NCI-H1930 (cell line): ENCODE results near the gene C19orf85.
A peak's percentile ranks its signal among the peaks of the same experiment; 100 is the strongest.
"Not testable (repeated sequence)": the region's sequence is repeated elsewhere in the genome, so short reads cannot be mapped to it uniquely, and the experiment has no call there.

ENCODE experiments used
- DNase-seq, 2 experiments: peaks; one replicate each; lab custom pipeline; 2025; lab: John Stamatoyannopoulos, UW

The C19orf85 gene

DNA sequence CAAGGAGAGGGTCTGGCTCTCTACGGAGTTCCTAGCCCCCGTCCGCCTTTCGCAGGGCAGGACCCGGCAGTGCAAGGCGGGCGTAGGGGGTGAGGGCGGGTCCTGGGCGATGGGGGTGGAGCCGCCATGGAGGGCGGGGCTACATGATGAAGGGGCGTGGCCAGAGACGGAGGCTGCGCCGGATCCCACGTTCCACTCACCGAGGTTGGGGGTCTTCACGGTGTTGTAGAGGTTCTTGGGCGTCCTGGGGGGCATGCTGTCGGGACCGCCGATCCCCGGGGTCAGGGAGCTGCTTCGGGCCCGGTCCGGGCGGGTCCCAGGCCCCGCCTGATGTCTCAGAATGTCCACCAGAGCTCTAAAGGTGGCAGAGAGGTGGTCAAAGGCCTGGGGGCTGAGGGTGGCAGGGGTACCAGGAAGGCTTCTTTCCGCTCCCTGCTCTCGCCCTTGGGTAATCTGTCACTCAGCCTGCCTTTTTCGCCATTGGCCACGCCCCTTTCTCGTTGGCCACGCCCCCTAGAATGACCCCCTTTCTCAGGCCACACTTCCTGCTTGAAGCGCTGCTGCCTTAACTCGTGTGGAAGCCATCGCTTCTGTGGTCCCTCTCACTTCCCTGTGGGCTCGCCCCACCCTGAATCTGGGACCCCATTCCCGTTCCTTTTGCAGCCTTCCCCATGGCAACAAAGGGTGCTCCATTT is 24.0 kb downstream of the C19orf85 start:
- no peak for DNase-seq

GRCh38 chr19:55439052-55439451 is 25.5 kb downstream of the C19orf85 start:
- no peak for DNase-seq

DNA sequence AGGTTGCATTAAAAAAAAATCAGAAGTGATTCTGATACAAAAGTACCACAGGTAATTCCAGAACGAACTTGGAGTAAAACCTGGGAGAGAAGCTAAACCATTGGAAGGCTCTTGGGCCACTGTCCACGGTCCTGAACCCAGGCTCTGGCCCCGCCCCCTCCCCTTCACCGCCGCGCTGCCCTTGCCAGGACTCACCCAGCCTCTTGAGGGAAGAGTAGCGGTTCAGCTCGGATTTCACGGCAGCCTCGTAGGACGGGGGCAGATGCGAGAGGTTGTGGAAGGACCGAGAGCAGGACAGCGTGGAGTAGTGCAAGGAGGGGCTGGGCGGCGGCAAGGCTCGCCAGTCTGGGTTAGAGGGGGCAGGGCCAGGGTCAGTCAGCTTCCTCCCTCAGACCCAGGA is 27.1 kb downstream of the C19orf85 start:
- no peak for DNase-seq

DNA sequence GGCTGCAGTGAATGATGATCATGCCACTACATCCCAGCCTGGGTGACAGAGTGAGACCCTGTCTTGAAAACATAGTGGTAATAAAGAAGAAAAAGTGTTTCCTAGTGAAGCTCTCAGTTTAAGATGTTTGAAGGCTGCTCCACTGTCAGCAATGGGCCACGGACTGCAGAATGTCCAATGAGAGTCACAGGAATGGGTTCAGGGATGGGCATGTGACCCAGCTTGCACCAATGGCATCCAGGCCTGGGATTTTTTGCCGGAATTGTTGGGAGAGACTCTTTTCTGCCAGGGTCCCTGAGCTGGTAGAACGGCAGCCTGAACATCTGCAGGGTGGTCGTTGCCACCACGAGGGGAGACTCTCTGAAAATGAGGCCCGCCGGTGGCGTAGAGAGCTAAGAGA is 27.7 kb downstream of the C19orf85 start:
- DNase-seq, result no peak

GRCh38 chr19:55435020-55435419 is 29.5 kb downstream of the C19orf85 start:
- no peak for DNase-seq

DNA sequence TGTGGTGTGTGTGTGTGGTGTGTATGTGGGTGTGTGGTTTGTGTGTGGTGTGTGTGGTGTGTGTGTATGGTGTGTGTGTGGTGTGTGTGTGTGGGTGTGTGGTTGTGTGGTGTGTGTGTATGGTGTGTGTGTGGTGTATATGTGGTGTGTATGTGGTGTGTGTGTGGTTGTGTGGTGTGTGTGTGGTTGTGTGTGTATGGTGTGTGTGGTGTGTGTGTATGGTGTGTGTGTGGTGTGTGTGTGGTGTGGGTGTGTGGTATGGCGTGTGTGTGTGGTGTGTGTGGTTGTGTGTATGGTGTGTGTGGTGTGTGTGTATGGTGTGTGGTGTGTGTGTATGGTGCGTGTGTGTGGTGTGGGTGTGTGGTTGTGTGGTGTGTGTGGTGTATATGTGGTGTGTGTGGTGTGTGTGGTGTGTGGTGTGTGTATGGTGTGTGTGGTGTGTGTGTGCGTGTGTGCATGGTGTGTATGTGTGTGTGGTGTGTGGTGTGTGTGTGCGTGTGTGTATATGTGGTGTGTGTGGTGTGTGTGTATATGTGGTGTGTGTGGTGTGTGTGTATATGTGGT is 30.1 kb downstream of the C19orf85 start:
- no peak for DNase-seq

DNA sequence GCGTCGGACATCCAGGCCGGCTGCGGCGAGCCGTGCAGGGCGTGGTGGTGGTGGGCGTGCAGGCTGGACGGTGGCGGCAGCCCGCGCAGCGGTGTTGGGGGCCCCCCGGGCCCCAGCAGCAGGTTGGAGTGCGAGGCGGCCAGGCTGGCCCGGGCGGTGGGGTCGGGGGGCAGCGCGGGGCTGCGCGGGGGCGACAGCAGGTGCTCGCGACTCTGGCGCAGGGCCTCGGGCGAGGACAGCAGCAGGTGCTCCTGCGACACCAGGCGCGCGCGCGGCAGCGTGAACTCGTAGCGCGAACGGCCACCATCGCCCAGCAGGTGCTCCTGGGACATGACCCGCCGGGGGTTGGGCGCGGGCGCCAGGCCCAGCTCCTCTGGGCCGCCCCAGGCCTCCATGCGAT is 31.3 kb downstream of the C19orf85 start:
- no peak for DNase-seq

GRCh38 chr19:55432241-55432959 is 32.2 kb downstream of the C19orf85 start:
- DNase-seq, result no peak

DNA sequence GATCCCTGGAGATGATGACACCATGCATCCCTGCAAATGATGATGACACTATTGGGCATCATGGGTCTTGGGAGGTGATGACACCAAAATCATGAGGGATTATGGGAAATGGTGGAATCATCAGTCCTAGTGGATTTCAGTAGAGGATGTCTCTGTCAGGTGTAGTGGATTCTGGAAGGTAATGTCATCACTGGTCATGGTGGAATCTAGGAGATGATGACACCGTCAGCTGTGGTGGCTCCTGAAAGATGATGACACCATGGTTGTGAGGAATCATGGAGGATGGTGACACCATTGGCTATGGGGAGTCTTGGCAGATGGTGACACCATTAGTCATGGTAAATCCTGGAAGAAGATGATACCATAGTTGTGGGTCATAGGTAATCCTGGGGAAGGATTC is 33.4 kb downstream of the C19orf85 start:
- DNase-seq, result no peak

GRCh38 chr19:55426042-55426441 is 38.5 kb downstream of the C19orf85 start:
- DNase-seq, result no peak

DNA sequence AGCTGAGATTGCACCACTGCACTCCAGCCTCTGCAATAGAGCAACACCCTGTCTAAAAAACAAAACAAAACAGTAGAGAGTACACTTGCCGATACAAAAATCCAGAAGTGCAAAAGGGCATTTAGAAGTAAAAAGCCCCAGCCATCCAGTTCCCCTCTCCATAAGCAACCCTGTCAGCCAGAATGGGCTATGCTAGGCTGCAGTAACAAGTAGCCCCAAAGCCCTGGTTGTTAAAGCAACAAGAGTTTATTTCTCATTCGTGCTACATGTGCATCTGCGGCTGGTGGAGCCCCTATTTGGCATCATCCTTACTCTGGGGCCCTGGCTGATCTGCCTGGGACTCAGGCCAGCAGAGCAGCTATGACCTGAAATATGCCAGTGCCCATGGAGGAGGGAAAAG is 40.0 kb downstream of the C19orf85 start:
- no peak for DNase-seq

- DNase-seq, result no peak
These were observed 41.1 kb downstream of the C19orf85 start for GRCh38 chr19:55423225-55424005.

- DNase-seq, result not testable (repeated sequence)
These were observed 43.3 kb downstream of the C19orf85 start for GRCh38 chr19:55421281-55421680.

DNA sequence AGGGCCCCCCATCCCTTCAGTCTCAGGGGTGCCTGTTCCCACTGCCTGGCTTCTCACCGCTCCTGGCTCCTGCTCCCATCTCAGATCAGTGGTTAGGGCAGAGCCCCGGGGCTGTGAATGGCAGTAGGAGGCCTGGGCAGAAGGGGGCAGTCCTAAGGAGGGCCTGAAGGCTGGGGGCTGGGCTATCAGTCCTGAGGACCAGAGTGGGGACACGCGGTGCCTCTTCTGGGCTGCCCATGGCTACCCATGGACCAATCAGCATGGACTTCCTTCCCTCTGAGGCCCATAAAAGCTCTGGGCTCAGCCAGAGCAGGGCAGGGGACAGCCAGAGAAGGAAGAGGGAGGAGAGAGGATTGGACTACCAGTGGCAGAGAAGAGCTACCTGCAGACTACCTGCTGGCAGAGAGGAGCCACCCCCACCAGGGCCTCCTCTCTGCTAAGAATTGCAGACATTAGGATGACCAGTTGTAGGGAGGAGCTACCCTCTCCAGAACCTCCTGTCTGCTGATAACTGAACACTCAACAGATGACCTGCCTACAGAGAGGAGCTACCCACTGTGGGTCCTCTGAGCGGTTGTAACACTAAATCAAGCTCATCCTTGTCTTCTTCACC is 44.8 kb downstream of the C19orf85 start:
- DNase-seq, result no peak

GRCh38 chr19:55419103-55419502 is 45.4 kb downstream of the C19orf85 start:
- DNase-seq, result no peak

GRCh38 chr19:55418185-55418584 is 46.4 kb downstream of the C19orf85 start:
- DNase-seq, result peak; percentile 34 to 58
